Right cardiac atrium (tissue), 5 donors: ENCODE data around the gene NKG7. TPM values are rescaled to one million over a fixed set of nuclear protein-coding genes. Genes with fewer than 3 reads are reported as not detected.
"Not testable (repeated sequence)": the region's sequence is repeated elsewhere in the genome, so short reads cannot be mapped to it uniquely, and the experiment has no call there.

Experiments
- ATAC-seq, 2 donors: fragments of 200-7000 bp; cut with Tn5 transposase; one replicate each; pipeline versions ENCODE4 v1.8.0 to v1.9.1; 2020; ENCODE audit warnings: moderate library complexity in 2 of 2, mild to moderate bottlenecking in 1 of 2
- DNase-seq, 3 donors: peaks; one replicate each; pipeline ENCODE4 v3.0.0-alpha.2; 2020
- H3K27ac ChIP-seq: one replicate; pipeline ENCODE4 v1.5.1; 2013; ENCODE audit warnings: mild to moderate bottlenecking, low read length, control low read depth, moderate library complexity
- H3K27me3 ChIP-seq: one replicate; pipeline ENCODE4 v1.6.1; 2013; ENCODE audit not compliant: control insufficient read depth, insufficient read depth
- H3K4me1 ChIP-seq: one replicate; pipeline ENCODE4 v1.6.1; 2013; ENCODE audit warnings: low read length; ENCODE audit not compliant: control insufficient read depth, insufficient read depth
- H3K4me3 ChIP-seq: one replicate; pipeline ENCODE4 v1.5.1; 2013; ENCODE audit warnings: low read length, control low read depth
- H3K9me3 ChIP-seq: one replicate; pipeline ENCODE4 v1.6.1; 2013; ENCODE audit warnings: low read length; ENCODE audit not compliant: control insufficient read depth
- WGBS: extraction: QIAGEN DNeasy Blood & Tissue Kit; methylation state at CpG from one replicate; pipeline ENCODE4 v1.1.7; 2013; 5-methylcytosine and 5-hydroxymethylcytosine counted together
- intact Hi-C, 4 donors: fragments of 100-400 bp; cut with DNase I; formaldehyde crosslinking; loops; one replicate each; pipeline versions ENCODE4 v1.11.0 to v1.14.0; 2022 to 2023
- long read RNA-seq, 4 donors: library from polyadenylated mRNA; unstranded; transcript quantifications; one replicate each; pipeline ENCODE4 v2.0.0, GENCODE V29; 2020 to 2021
- polyA plus RNA-seq: library from polyadenylated mRNA; stranded (reverse); fragments of 200-250 nt; gene quantifications from one replicate; pipeline ENCODE4 v1.2.3, GENCODE V29; 2013
- total RNA-seq, 4 donors: library from RNA; stranded (reverse); fragmentation: NEBNext Ultra II Directional; extraction: Animal tissue kit (Norgen Biotek cat#: 25700); gene quantifications; one replicate each; pipeline ENCODE4 v1.2.1, GENCODE V29; 2021
- donor health status: healthy with polysubstance abuse.
- donor health status: DM: no; HTN: yes; CAD: no.
- donor health status: DM: no; HTN: no; CAD: no.
- donor health status: DM: no; HTN: yes; CAD: no; lungs with severe emphysema.
- donor health status: DM: yes; HTN: yes; CAD: no.

NKG7 gene, protein sequence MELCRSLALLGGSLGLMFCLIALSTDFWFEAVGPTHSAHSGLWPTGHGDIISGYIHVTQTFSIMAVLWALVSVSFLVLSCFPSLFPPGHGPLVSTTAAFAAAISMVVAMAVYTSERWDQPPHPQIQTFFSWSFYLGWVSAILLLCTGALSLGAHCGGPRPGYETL
- total RNA-seq, result 1 to 10 TPM in 3 of 4 donors, under 1 TPM in 1; 0.89 to 3.1 (median 1.7) TPM
- 1.7 TPM for polyA plus RNA-seq
- long read RNA-seq, donor 1, result 0 reads
- long read RNA-seq, donor 2, partial matches to known transcripts, result 0 of 2 reads
- long read RNA-seq, donor 2, other reads (novel, unspliced or antisense), result 0 of 2 reads
- long read RNA-seq, donor 3, partial matches to known transcripts, result 0 of 1 reads
- long read RNA-seq, donor 3, other reads (novel, unspliced or antisense), result 0 of 1 reads
- long read RNA-seq, donor 4, result 0 reads

DNA sequence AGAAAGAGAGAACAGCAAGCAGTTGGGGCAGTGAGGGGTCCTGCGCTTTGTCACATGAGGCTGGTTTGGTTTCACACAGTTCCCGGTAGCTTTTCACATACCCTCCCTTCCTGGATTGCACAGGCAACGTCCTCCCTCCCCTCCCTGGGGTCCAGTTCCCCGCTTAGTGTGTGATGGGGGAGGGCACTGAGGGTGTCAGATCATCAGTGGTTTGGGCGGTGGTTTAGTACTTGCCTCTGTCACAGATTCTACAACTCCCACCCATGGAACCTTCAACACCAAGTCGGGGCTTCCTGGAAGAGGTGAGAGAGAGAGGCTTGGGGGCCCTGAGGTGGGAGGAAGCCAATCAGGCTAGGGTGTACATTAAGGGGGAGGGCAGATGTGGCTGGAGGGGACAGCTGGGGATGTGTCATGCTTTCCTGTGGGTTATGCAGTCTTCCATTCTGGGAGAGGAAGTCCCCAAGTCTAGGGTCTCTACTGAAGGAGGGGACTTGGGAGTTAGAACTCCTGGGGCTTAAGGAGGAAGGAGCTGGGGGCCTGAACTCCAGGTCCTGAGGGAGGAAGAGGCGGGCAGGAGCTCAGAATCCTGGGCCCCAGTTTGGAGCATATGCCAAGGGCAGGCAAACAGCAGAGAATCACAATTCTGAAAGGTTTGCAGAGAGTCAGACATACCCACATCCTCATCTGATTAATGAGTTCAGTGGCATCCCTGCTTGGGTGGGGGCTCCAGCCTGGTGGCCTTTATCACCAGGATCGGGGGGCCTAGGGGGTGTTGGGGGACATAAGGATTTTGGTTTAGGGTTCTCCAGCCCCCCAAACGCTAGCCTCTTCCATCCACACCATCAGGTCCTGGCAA is at the start of gene NKG7:
Gene NKG7, minus strand, starts transcription at position 6 of the 856 bp plus-strand sequence. CDS start 119 bp downstream, outside the sequence.
- 42% methylated on average over 9 of the region's 9 CpGs for WGBS
- Histone ChIP-seq H3K27ac (no peak within 1 kb of the TSS), H3K27me3 (no peaks in the 10 kb centered on the region), H3K9me3 (no peaks in the 10 kb centered on the region), H3K4me1 (no peaks in the 10 kb centered on the region), H3K4me3 (no peak within 1 kb of the TSS)
- intact Hi-C loops, result no loop called here
- DNase-seq (peak in 1 of 3 donors; percentile 25), ATAC-seq (no peak)

- intact Hi-C loops, result no loop called here
- WGBS, result 8% methylated on average over 19 of the region's 19 CpGs
- DNase-seq, result peak; percentile 83 to 94 (median 94)
- Histone ChIP-seq H3K27ac (no peak overlapping the region), H3K4me1 (no peaks in the 10 kb centered on the region), H3K4me3 (no peak overlapping the region), H3K9me3 (no peaks in the 10 kb centered on the region), H3K27me3 (no peaks in the 10 kb centered on the region)
- ATAC-seq, result peak; percentile 66 to 87
Observed at GRCh38 chr19:51422053-51422448, 49.6 kb upstream of the NKG7 start.

DNA sequence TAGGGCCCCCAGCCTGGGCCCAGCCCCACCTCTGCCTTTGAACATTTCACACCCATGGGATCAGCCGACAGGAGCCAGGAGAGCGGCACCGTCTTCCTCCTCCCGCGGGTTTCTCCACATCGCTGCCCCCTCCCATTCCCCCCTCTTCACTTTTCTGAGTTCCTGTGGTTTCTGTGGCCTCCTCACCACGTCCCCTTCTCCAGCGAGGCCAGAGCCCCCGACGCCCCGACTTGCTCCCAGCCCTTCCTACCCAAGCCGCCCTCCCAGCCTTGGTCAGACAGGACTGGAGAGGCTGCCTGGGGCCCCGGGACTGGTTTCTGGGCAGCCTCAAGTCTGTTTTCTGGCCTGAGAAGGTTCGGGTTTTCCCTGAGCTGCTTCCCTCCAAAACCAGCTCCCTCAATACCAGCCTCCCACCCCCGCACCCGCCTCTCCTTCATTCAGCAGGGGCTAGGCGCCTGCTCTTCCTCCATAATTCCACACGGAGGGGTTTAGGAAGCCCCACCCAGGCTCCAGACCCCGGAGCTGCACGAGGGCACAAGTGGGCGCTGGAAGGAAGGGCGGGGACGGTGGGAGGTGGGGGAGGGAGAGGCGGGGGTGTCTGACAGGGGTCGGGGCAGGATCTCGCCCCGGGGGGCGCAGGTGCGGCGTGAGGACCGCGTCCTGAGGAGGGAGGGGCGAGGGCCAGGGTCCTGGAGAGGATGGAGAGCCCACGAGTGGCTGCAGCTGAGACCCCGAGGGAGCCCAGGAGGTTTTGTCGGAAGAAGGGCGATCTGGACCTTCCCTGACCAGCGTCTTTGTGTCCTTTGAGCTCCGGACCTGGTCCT is 49.0 kb upstream of the NKG7 start:
- H3K27ac ChIP-seq, result no peak overlapping the region
- intact Hi-C loops, result no loop called here
- H3K4me3 ChIP-seq, result no peak overlapping the region
- no peaks in the 10 kb centered on the region for H3K4me1 ChIP-seq
- DNase-seq, result no peak
- 9% methylated on average over 39 of the region's 39 CpGs for WGBS
- H3K9me3 ChIP-seq, result no peaks in the 10 kb centered on the region
- no peak for ATAC-seq
- H3K27me3 ChIP-seq, result no peaks in the 10 kb centered on the region

- intact Hi-C loops, ATAC-seq, H3K27ac ChIP-seq, H3K4me1 ChIP-seq, DNase-seq, H3K9me3 ChIP-seq, H3K4me3 ChIP-seq, H3K27me3 ChIP-seq: not testable (repeated sequence)
- WGBS, result 86% methylated on average over 11 of the region's 11 CpGs
Observed at GRCh38 chr19:51420511-51420910, 48.1 kb upstream of the NKG7 start.

DNA sequence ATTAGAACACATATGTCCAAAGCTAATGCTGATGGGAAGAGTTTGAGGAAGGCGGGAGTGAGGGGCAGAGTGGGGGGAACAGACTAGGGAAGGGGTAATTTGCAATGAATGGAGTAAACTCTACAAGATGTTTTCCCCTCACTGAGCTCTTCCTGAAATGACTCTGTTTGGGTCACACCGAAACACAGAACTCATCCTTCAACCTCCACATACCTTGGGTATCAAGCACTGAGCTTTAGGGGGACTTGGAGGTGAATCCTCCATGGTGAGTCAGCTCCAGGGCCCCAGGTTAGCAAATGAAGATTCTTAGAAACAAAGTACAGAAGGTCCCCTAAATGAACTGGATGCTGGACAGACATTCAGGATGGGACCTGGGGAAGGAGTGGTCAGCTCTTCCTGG is 46.3 kb upstream of the NKG7 start:
- intact Hi-C loops, result no loop called here

DNA sequence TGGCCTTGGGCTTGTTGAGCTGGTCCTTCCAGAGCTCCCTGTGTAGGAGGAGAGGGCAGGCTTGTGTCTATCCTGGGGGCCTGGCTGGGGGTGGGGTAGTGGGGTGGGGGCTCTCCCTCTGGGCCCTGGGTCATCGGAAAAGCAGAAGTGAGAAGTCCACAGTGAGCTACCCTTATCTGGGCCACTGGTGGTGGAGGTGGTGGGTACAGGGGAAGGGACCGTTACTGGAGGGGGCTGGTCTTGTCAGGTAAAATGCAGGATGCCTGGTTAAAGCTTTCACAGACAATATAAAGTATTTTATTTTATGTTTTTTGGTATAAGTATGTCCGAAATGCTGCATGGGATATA is 45.3 kb upstream of the NKG7 start:
- WGBS, result 67% methylated on average over 3 of the region's 3 CpGs
- Histone ChIP-seq H3K4me3 (no peak overlapping the region), H3K4me1 (no peaks in the 10 kb centered on the region), H3K9me3 (no peaks in the 10 kb centered on the region), H3K27me3 (no peaks in the 10 kb centered on the region), H3K27ac (no peak overlapping the region)
- DNase-seq (no peak), ATAC-seq (peak in 1 of 2 donors; percentile 37)
- intact Hi-C loops, result no loop called here

More for the DNA sequence above, 46.3 kb upstream of the NKG7 start:
- Histone ChIP-seq H3K9me3 (no peaks in the 10 kb centered on the region), H3K4me3 (no peak overlapping the region), H3K4me1 (no peaks in the 10 kb centered on the region), H3K27me3 (no peaks in the 10 kb centered on the region), H3K27ac (no peak overlapping the region)
- WGBS, result 87% methylated on average over 2 of the region's 2 CpGs
- DNase-seq, result no peak
- no peak for ATAC-seq

GRCh38 chr19:51417107-51417809 is 44.8 kb upstream of the NKG7 start, which contains the start of gene SIGLEC10:
SIGLEC10 (minus strand) TSS chr19:51417642; CDS start chr19:51417581, 61 bp downstream.
- H3K27ac ChIP-seq, result no peak within 1 kb of the TSS
- intact Hi-C loops, result no loop called here
- no peak within 1 kb of the TSS for H3K4me3 ChIP-seq
- ATAC-seq (peak; percentile 39 to 59), DNase-seq (peak; percentile 45 to 80 (median 72))
- H3K4me1 ChIP-seq, result no peaks in the 10 kb centered on the region
- H3K27me3 ChIP-seq, result no peaks in the 10 kb centered on the region
- H3K9me3 ChIP-seq, result no peaks in the 10 kb centered on the region
- 52% methylated on average over 21 of the region's 21 CpGs for WGBS

DNA sequence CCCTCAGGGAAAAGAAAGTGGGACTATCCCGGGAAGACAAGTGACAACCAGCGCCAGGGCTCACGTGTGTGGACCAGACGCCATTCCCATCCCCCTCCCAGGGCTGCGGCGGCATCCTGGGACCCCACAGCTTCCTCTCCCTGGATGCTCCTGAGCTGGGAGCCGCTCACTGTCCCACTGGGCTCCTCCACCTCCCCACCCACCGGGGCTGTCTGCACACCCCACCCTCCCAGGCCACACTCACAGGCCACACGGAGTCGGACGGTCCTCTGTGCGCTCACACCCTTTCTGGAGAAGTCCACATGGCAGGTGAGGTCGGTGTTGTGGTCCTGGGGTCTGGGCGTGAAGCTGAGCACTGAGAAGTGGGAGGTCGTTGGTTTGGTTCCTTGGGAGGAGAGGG is 44.0 kb upstream of the NKG7 start:
- ATAC-seq, H3K9me3 ChIP-seq, H3K27me3 ChIP-seq, H3K4me1 ChIP-seq, DNase-seq, intact Hi-C loops, H3K4me3 ChIP-seq, H3K27ac ChIP-seq: not testable (repeated sequence)
- 74% methylated on average over 15 of the region's 15 CpGs for WGBS

GRCh38 chr19:51415187-51415586 is 42.7 kb upstream of the NKG7 start:
- WGBS, result 83% methylated on average over 12 of the region's 12 CpGs

More at GRCh38 chr19:51415187-51415586, 42.7 kb upstream of the NKG7 start:
- Histone ChIP-seq H3K4me3 (no peak overlapping the region), H3K27me3 (no peaks in the 10 kb centered on the region), H3K27ac (no peak overlapping the region), H3K9me3 (no peaks in the 10 kb centered on the region), H3K4me1 (no peaks in the 10 kb centered on the region)
- intact Hi-C loops, result no loop called here
- DNase-seq (no peak), ATAC-seq (no peak)
